Activated T-cell treated with anti-CD3 and anti-CD28 coated beads, Interleukin-2, amount 50 U/mL, for 1 hour (primary cell): Measurements from ENCODE around the gene EIF4G3.
A peak's percentile ranks its signal among the peaks of the same experiment; 100 is the strongest.
"Not testable (repeated sequence)": the region's sequence is repeated elsewhere in the genome, so short reads cannot be mapped to it uniquely, and the experiment has no call there.

Experiments used
- DNase-seq: peaks from one replicate; pipeline ENCODE4 v3.0.0-alpha.2; 2020

EIF4G3 gene

GRCh38 chr1:21176586-21177555, at the start of gene EIF4G3:
Gene EIF4G3 (minus strand): TSS chr1:21176897. CDS start chr1:21002742, 174,155 bp downstream.
- peak; percentile 99 for DNase-seq

- no peak for DNase-seq
These were observed 48.4 kb upstream of the EIF4G3 start for GRCh38 chr1:21225065-21225464.

DNA sequence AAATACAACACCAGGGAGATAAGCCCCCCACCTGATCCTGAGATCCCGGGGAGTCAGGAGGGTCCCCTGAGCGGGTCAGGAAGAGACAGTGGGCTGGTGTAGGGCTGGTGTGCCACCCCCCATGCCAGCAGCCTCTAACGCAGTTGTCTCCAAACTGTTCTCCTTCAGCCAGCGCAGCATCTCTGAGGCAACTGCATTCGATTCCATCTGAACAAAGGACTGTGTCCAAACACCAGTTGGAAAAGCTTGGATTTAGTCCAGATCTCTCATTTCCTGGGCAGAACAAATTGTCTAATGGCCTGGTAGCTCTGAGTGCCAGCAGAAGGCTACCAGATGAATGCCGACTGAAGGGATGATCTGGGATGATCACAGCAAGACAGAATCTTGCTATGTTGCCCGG, 44.1 kb upstream of the EIF4G3 start:
- DNase-seq, result no peak

DNA sequence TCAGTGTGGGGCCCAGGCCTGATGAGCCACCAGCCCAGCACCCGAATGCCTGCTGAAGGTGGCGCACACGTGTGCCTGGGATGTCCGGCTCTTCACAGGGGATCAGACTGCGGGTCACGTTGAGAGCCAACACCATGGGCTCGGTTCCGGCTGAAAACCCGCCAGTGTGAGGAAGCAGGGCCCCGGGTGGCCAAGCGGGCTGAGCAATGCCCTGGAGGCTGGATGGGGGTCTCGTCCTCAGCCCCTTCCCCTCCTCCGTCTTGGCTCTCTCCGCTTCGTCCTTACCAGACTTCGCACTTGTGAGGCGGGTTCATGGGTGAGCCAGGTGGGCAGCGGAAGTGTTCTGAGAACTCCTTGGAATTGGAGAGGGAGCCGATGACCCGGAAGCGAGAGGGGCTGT, 43.0 kb upstream of the EIF4G3 start:
- DNase-seq, result no peak

- DNase-seq, result peak; percentile 36
These were observed 41.3 kb upstream of the EIF4G3 start for GRCh38 chr1:21217812-21218596.

DNA sequence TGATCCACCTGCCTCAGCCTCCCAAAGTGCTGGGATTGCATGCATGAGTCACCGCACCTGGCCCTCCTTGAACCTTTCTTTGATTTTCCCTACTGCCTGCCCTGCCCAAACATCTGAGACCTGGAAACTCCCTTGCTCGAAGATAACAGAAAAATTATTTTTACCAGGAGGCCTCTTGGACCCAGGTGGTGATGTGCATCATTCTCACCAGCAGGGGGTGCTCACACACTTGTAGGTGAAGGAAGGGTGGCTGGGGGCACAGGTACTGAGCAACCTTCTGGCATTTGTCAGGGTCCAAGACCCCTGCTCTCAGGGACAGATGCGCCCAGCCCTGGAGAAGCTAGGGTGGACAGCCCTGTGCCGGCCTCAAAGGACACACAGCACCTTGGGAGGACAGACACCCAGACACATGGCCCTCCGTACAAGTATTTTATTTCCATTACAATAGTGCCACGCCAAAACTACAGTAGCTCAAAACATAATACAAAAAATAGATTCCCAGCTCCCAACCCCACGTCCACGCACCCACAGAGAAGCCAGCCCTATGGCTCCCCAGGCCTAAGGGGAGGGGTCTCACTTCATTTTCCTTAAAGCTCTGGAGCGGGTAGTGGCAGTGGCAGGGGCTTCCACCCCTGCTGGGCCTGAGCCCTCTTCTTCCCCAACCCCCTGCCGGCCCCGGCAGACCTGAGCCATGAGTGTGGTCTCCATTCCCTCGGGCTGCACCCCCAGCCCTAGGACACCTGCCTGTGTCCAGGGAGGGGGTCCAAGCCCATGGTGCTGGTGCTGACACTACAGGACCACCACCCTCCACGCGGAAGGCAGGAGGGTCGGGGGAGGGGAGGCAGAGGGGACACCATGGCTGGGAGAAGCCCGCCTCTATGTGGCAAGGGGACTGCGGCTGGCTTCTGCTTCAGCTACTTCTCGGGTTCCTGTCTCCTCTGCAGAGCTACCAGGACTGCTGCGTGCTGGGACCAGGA, 40.4 kb upstream of the EIF4G3 start:
- DNase-seq, result peak; percentile 70

GRCh38 chr1:21212126-21212525, 35.4 kb upstream of the EIF4G3 start:
- DNase-seq, result no peak

DNA sequence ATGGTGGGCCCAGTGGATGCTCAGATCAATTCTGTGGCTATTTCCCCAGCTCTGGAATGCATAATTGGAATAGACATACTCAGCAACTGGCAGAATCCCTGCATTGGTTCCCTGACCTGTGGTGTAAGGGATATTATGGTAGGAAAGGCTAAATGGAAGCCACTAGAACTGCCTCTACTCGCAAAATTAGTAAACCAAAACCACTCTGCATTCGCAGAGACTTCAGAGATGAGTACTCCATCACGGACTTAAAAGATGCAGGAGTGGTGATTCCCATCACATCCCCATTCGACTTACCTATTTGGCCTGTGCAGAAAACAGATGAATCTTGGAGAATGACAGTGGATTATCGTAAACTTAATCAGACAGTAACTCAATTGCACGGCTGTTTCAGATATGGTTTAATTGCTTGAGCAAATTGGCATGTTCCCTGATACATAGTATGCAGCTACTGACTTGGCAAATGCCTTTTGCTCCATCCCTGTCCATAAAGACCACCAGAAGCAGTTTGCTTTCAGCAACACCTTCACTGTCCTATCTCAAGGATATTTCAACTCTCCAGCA, 31.5 kb upstream of the EIF4G3 start:
- DNase-seq, result not testable (repeated sequence)

DNA sequence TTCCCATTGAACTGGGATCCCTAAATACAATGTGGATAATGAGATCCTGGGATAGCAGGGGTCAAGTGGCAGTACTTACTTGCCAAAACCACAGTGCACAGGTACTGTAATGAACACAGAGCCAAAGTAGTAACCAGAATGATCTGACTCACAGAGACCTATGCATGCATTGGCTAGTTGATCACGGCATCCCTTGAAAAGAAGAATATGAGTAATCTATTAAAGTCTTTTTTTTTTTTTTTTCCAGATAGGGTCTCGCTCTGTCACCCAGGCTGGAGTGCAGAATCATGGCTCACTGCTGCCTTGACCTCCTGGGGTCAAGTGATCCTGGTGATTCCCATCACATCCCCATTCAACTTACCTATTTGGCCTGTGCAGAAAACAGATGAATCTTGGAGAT, 29.4 kb upstream of the EIF4G3 start:
- no peak for DNase-seq

- DNase-seq, result no peak
These were observed 28.7 kb upstream of the EIF4G3 start for GRCh38 chr1:21205416-21205815.

GRCh38 chr1:21201650-21202049, 25.0 kb upstream of the EIF4G3 start:
- no peak for DNase-seq

DNA sequence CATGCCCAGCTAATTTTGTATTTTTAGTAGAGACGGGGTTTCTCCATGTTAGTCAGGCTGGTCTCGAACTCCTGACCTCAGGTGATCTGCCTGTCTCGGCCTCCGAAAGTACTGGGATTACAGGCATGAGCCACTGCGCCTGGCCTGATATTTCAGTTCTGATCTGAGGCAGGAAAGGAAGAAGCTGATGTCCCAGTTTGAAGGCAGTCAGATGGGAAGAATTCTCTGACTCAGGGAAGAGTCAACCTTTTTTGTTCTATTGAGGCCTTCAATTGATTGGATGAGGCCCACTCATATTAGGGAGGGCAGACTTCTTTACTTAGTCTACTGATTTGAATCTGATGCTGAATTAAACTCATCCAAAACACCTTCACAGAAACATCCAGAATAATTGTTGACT, 24.5 kb upstream of the EIF4G3 start:
- not testable (repeated sequence) for DNase-seq

- no peak for DNase-seq
These were observed 24.1 kb upstream of the EIF4G3 start for GRCh38 chr1:21200767-21201166.

DNA sequence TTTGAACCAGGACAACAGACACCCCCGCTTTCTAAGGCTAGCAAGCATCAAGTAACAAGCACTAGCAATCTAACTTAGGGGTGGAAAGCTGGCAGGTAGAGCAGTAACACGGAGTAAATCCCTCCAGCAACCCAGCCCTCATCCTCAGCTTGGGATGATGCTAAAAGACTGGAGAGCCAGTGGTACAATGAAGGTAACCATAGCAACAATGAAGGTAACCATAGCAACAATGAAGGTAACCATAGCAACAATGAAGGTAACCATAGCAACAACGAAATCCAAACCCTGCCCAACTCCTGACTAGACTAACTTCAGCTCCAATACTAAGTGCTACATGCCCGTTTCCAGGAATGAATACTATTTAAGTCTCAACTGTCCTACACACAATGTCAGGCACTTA, 22.2 kb upstream of the EIF4G3 start:
- DNase-seq, result no peak

- no peak for DNase-seq
These were observed 16.2 kb upstream of the EIF4G3 start for GRCh38 chr1:21192871-21193270.

GRCh38 chr1:21192284-21192683, 15.6 kb upstream of the EIF4G3 start:
- DNase-seq, result no peak

DNA sequence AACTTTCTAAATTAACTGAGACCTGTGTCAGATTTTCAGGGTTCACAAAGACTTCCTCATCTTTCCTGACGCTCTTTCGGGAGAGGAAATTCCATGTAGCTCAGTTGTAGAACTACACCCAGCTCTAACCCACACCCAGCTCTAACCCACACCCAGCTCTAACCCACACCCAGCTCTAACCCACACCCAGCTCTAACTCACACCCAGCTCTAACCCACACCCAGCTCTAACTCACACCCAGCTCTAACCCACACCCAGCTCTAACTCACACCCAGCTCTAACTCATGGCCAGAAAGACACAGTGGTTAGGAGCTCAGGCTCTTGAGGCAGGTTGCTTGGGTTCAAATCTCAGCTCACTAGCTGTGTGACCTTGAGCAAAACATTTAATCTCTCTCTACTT, 14.1 kb upstream of the EIF4G3 start:
- DNase-seq, result not testable (repeated sequence)

DNA sequence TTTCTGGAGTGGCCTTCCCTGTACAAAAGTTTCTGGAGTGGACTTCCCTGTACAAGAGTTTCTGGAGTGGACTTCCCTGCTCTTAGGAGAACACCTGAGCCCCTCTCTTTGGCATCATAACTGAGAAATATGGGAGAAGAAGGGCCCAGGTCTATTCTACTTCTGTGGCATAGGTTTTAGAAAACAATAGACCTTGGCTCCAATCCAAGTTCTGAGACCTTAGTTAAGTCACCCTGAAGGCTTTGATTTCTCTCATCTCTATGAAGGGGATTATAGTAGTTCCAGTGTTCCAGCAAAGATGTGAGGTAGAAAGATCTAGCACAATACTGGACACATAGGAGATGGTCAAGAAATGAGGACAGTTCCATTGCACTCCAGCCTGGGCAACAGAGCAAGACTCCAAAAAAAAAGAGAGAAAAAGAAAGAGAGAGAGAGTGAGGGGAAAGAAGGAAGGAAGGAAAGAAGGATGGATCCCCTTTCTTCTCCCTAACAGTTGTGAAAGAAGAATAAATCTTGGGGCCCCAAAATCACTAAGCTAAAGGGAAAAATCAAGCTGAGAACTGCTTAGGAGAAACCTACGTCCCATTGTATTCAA, 13.3 kb upstream of the EIF4G3 start:
- no peak for DNase-seq

DNA sequence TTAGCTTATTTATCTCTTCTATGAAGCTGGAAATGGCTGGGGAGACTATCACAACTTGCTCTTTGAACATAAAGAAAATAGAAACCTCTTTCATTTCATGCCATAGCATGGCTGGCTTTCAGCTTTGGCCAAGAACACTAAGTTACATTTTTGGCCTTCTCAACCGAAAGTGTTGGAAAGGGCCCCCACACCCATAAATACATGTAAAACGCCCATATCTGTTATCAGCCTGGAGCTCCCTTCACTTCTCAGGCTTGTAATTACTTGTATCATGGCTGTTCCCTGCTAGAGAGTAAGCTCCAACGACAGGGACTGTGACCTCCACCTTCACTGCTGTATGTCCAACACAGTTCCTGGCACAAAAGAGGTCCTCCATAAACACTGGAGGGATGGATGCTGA, 12.7 kb upstream of the EIF4G3 start:
- no peak for DNase-seq

- DNase-seq, result no peak
These were observed 11.5 kb upstream of the EIF4G3 start for GRCh38 chr1:21188235-21188634.

GRCh38 chr1:21185221-21185731, 8.6 kb upstream of the EIF4G3 start:
- DNase-seq, result no peak

DNA sequence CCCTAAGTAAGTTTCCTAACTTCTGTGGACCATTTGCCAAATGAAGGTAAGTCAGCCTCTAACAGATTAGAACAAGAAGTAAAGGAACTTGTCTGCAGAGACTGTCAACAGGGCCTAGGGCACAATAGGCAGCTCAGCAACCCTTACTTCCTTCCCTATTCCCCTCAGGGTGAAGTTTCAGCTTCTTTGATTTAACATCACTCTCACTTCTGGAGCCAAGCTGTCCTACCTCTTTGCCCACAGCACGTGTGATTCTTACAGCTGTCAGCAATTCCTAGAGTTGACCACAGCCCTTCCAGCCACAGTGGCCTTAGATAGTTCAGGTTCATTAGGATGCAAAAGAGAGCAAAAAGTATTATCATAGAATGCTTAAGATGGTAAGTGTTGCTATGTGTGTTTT, 7.6 kb upstream of the EIF4G3 start:
- no peak for DNase-seq
